ENCODE results near the gene MTURN. TPM values are rescaled to one million over a fixed set of nuclear protein-coding genes. Genes with fewer than 3 reads are reported as not detected.

Gene MTURN
- total RNA-seq, 1 donor from 2014 or later, result 20.1 TPM

- Mint-ChIP-seq H3K9me3 (ENCODE audit: low read depth) (no peaks in the 10 kb centered on the region), H3K27me3 (peaks cover 3% of the 10 kb centered on the region), H3K4me1 (ENCODE audit: low read depth) (peaks cover 47% of the 10 kb centered on the region), H3K36me3 (ENCODE audit: insufficient read depth) (no peaks in the 10 kb centered on the region), H3K4me3 (ENCODE audit: low read depth) (no peak overlapping the region), H3K27ac (no peak overlapping the region)
- TF ChIP-seq CTCF (IDR thresholded peaks at IDR 0.05; ENCODE audit: unreplicated experiment), result no peak
- no peak for DNase-seq (ENCODE audit: low spot score, unreplicated experiment)
Observed at GRCh38 chr7:30165590-30165989, 30.8 kb downstream of the MTURN start.

DNA sequence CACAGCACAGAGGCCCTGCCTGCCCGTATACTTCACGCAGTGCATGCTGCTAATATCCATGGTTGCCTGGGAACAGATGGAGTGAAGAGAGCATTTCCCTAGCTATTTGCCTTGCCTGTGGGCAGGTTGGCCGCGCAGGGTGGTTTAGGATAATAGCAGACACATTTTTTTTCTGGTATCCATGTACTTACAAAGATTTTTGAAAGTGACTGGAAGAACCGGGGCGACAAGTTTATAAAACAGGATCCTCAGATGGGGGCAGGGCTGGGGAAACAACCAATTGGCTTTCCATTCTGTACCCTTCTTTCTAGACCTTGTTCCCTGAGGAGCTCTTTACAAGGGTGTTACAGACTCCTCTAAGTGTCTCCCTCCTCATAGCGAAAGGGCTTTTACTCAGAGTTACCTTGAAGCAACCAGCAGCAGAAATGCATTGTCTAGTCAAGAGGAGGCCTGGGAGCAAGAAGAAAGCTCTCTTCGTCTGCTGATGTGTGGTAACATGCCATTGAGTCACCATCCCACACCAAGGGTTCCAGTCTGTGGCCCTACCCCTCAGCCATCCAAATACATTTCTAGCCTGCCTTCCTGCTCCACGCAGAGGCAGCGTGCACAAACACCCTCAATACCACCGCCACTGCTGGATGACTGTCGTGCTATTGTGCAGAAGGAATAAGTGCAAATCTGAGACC is 31.5 kb downstream of the MTURN start:
- TF ChIP-seq CTCF (IDR thresholded peaks at IDR 0.05; ENCODE audit: unreplicated experiment), result no peak
- Mint-ChIP-seq H3K27me3 (peaks cover 3% of the 10 kb centered on the region), H3K4me3 (ENCODE audit: low read depth) (peak overlapping the region; percentile 20)

GRCh38 chr7:30166841-30167235 is 32.1 kb downstream of the MTURN start:
- no peaks in the 10 kb centered on the region for H3K9me3 Mint-ChIP-seq (ENCODE audit: low read depth)
- TF ChIP-seq CTCF (IDR thresholded peaks at IDR 0.05; ENCODE audit: unreplicated experiment), result no peak
- DNase-seq (ENCODE audit: low spot score, unreplicated experiment), result no peak
- no peak overlapping the region for H3K4me3 Mint-ChIP-seq (ENCODE audit: low read depth)
- no peak overlapping the region for H3K27ac Mint-ChIP-seq
- H3K4me1 Mint-ChIP-seq (ENCODE audit: low read depth), result peaks cover 42% of the 10 kb centered on the region
- peaks cover 3% of the 10 kb centered on the region for H3K27me3 Mint-ChIP-seq
- H3K36me3 Mint-ChIP-seq (ENCODE audit: insufficient read depth), result no peaks in the 10 kb centered on the region

More for the DNA sequence above, 31.5 kb downstream of the MTURN start:
- Mint-ChIP-seq H3K9me3 (ENCODE audit: low read depth) (no peaks in the 10 kb centered on the region), H3K36me3 (ENCODE audit: insufficient read depth) (no peaks in the 10 kb centered on the region), H3K27ac (peak overlapping the region; percentile 67), H3K4me1 (ENCODE audit: low read depth) (peaks cover 43% of the 10 kb centered on the region)
- DNase-seq (ENCODE audit: low spot score, unreplicated experiment), result no peak

- no peak overlapping the region for H3K27ac Mint-ChIP-seq
Observed at GRCh38 chr7:30167901-30168300, 33.1 kb downstream of the MTURN start.

More at GRCh38 chr7:30167901-30168300, 33.1 kb downstream of the MTURN start:
- DNase-seq (ENCODE audit: low spot score, unreplicated experiment), result no peak
- no peaks in the 10 kb centered on the region for H3K36me3 Mint-ChIP-seq (ENCODE audit: insufficient read depth)
- H3K27me3 Mint-ChIP-seq, result peaks cover 3% of the 10 kb centered on the region
- no peaks in the 10 kb centered on the region for H3K9me3 Mint-ChIP-seq (ENCODE audit: low read depth)
- no peak overlapping the region for H3K4me3 Mint-ChIP-seq (ENCODE audit: low read depth)
- no peak for TF ChIP-seq CTCF (IDR thresholded peaks at IDR 0.05; ENCODE audit: unreplicated experiment)
- peaks cover 33% of the 10 kb centered on the region for H3K4me1 Mint-ChIP-seq (ENCODE audit: low read depth)

All from progenitor cell of endocrine pancreas (in vitro differentiated cells).